HG03354 (cell line): Measurements from ENCODE around the gene CSTB.

Experiments used
- ATAC-seq: cut with Tn5 transposase; IDR thresholded peaks from one replicate; pipeline ENCODE4 v1.9.1; 2021; ENCODE audit warnings: mild to moderate bottlenecking; ENCODE audit not compliant: unreplicated experiment, poor library complexity, severe bottlenecking

CSTB gene

GRCh38 chr21:43794311-43794710, 18.2 kb upstream of the CSTB start:
- no peak for ATAC-seq

- ATAC-seq, result no peak
Observed at GRCh38 chr21:43793243-43793642, 17.1 kb upstream of the CSTB start.

GRCh38 chr21:43792406-43792805, 16.3 kb upstream of the CSTB start:
- ATAC-seq, result no peak

GRCh38 chr21:43790010-43790524, 14.0 kb upstream of the CSTB start:
- ATAC-seq, result no peak

- peak; percentile 87 for ATAC-seq
Observed at GRCh38 chr21:43789276-43790009, 13.3 kb upstream of the CSTB start, which contains the start of gene RRP1. Gene RRP1 (plus strand): TSS chr21:43789577. CDS start chr21:43789630, 53 bp downstream.

GRCh38 chr21:43786807-43787440, 10.8 kb upstream of the CSTB start:
- no peak for ATAC-seq

GRCh38 chr21:43786300-43786806, 10.2 kb upstream of the CSTB start:
- no peak for ATAC-seq

- ATAC-seq, result no peak
Observed at GRCh38 chr21:43785134-43785533, 9.0 kb upstream of the CSTB start.

GRCh38 chr21:43783098-43783700, 7.1 kb upstream of the CSTB start:
- ATAC-seq, result no peak

- no peak for ATAC-seq
Observed at GRCh38 chr21:43782431-43783097, 6.5 kb upstream of the CSTB start.

GRCh38 chr21:43781846-43782245, 5.7 kb upstream of the CSTB start:
- no peak for ATAC-seq

- ATAC-seq, result no peak
Observed at GRCh38 chr21:43779660-43780059, 3.6 kb upstream of the CSTB start.

- ATAC-seq, result no peak
Observed at GRCh38 chr21:43778469-43779335, 2.6 kb upstream of the CSTB start.

- no peak for ATAC-seq
Observed at GRCh38 chr21:43777953-43778352, 1.8 kb upstream of the CSTB start.

- no peak for ATAC-seq
Observed at GRCh38 chr21:43775190-43775589, 918 bp downstream of the CSTB start.

GRCh38 chr21:43774163-43774562, 1.9 kb downstream of the CSTB start:
- no peak for ATAC-seq

- ATAC-seq, result no peak
Observed at GRCh38 chr21:43772425-43772821, 3.7 kb downstream of the CSTB start.

- ATAC-seq, result no peak
Observed at GRCh38 chr21:43771698-43772424, 4.2 kb downstream of the CSTB start.
